Activated T-helper 1 cell treated with Interleukin-2 at 50 U/mL for 16 hours (primary cell): ENCODE results near the gene PNPLA2.

ENCODE experiments used
- DNase-seq: peaks from one replicate; pipeline ENCODE4 v3.0.0-alpha.2; 2020; ENCODE audit warnings: low read depth

PNPLA2 gene

DNA sequence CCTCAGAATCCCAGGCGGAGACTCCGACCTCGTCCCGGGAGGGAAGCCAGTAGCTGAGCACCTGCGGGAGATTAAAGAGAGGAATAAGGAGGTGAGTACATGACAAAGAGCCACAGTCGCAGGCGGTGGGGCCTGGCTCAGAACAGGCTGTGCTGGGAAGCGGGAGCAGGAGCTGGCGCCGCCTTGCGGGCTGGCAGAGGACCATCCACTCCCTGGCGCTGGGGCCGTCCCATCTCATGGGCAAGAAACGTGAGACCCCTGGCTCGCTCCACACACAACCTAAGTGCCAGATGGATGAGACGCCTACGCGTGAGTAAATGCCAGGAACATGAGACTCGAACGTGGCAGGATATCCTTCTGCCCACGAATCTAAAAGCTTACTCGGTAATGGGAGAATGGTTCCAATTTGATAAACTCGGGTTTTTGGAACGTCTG is 35.1 kb upstream of the PNPLA2 start:
- DNase-seq: no peak

DNA sequence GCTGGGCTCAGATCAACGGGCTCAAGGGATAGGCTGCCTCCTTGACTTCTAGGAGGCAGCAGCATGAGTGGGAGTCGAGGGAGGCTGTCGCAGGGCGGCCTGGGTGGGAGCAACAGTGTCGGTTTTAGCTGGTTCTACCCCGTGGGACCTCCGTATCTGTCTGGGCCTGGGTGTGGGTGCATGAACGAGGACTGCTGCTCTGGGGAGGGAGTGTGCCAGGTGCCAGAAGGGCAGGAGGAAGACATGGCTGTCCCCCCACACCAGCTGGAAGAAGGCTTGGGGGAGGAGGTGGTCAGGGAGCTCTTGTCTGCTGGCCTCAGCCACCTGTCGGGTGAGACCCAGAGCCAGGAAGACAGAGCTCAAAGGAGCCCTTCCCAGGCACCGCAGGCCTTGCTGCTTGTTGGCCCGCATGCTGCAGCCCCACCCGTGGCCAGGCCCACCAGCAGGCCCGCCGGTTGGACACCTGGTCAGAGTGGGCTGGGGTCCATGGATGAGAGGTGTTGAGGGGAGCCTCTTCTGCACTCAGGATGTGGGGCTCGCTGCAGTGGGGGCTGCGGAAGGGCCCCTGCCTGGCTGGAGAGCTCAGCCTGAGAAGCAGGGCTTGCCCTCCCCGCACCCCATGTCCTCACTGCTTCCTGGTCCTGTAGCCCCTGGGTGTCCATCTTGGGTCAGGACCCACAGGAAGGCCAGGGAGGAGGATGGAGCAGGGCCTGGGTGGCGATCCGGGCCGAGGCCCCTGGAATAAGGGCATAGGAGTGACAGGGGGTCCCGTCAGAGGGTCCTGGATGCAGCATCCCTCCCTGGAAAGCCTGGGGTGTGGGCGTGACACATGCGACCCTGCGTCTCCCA is 32.3 kb upstream of the PNPLA2 start:
- no peak for DNase-seq

DNA sequence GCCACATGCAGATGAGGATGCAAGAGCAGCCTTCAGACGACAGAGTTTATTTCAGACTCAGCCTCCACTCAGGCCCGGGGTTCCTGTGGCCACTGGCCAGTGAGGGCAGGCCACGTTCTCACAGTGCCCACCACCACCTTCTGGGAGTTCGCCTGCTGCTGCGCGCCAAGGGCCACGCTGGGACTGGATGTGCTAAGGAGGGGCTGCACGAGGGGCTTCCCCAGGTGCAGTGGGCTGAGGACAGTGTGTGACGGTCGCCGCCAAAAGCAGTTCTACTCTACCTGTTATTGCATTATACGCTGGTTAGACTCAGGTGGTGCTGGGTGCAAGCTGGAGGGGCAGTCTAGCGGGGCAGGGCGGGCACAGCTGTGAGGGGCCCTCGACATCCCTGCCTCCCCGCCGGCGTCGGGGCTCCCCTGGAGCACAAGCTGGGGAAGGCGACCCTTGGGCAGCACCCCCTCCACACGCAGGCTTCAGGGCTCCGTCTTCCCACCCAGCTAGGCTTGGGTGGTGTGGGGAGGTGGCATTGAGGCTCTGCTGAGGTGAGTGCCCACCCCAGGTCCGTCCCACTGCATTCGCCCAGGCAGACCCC is 31.5 kb upstream of the PNPLA2 start:
- no peak for DNase-seq

DNA sequence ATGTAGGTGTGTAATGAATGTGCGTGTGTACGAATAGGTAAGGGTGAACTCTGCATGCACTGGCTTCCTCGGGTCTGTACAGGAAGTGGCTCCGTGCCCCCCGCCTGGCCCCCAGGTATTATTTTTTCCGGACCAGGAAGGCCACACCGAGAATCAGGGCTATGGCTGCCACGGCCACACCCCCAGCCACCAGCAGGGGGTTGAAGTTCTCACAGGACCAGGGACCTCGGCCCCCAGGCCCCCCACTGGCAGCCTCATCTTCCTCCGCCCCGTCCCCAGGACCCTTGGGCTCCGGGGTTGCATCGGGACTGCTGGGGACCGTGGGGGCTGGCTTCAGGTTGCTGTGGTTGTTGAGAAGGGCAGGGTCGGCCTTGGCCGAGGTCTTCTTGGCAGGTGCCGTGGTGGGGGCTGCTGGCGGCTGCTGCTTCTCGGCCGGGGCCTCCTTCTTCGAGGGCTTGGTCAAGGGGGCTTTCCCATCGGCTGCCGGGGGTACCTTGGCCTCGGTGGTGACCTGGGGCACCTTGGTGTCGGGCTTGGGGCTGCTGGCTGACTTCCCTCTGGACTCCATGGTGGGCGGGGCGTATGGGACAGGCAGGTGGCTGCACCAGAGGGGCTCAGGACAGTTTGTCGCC is 30.6 kb upstream of the PNPLA2 start:
- DNase-seq: no peak

DNA sequence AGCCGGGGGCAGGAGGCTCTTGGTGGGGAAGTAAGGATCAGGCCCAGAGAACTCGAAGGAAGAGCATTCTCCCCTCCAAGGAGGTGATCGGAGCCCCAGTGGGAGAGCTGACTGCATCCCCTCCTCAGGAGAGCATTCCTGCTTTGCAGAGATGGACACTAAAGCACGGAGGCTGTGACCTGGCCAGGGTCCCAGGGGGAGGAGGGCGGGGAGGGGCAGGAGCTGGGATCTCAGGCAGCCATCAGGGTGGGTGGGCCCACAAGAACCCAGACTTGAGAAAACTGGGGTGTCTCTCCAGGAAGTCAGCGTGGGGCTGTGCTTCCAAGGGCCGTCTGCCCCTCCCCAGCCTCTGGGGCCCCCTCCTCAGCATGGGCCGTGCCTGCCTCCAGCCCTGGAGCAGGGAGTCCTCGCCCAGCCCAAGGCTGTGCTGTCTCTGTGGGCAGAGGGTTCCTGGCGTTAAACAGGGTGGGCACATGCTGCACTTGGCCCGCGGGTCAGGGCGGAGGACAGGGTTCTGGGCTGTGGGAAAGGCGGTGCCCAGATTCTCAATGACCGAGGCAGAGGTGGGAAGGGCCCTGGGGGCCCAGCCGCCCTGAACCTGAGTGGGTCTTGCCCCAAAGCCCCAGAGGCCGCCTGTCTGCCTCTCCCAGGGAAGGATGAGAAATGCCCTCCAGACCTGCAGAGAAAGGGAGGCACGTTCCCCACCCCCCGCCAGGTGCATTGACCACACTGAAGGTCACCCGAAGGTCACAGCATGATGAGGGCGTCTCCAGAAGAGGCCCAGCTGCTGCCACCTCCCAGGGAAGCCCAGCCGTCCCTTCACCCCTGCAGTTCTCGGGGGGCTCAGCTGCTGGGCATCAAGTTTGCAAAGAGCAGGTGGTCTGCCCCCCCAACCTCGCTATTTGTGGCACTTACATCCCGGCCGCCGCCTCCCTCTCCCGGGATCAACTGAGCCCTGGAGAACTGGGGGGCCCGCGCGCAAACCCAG is 29.5 kb upstream of the PNPLA2 start:
- DNase-seq: no peak

DNA sequence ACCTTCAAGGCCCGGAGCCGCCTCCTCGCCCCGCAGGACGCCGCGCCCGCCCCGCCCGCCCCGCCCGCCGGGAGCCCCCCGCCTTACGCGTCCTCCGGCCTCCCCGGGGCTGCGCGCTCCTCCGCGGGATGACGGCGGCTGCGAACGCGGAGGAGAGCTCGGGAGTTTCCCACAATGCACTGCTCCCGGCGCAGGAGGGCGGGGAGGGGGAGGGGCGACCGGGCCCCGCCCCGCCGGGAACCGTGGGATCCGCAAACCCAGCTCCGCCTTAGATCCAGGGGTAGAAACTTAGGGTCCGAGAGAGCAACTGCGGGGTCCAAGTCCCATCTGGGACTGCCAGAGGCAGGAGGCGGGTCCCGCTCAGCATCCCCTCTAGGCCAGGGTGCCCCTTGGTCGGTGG is 28.8 kb upstream of the PNPLA2 start, which contains the start of gene CEND1:
Gene CEND1, minus strand, starts transcription at position 148 of the 400 bp plus-strand sequence. CDS start 1,514 bp downstream, outside the sequence.
- no peak for DNase-seq

DNA sequence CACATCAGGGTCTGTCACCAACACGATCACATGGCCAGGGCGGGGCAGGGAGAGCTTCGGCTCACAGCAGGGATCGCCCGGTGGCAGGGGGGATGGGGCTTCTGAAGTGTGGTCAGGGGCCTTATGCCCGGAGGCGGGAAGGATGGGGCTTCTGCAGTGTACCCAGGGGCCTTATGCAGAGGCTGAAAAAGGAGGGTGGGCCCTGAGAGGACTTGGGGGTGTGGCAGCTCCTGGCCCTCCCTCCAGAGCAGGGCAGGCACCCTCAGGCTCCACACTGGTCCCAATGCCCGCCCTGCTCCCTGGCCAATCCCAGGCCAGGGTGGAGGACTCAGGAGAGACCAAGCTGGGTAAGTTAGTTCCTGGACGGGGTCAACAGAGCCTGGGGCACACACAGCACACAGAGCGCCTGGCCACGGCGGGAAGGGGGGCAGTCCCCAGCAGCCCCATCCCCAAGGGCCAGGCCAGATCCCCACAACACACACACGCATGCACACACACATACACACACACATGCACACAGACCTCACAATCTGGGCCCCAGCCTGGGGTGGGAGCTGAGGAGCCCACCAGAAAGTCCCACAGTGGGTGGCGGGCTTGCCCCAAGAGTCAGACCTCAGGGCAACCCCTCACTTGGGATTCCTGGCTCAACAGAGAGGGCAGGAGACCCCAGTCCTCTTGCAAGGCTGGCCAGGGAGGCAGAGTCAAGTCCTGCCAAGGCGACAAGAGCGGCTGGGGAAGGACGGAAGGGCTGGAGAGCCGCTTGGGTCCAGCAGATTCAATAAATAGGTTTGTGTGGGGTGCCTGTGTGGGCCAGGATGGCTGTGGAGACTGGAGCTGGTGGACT is 27.8 kb upstream of the PNPLA2 start:
- DNase-seq: no peak

DNA sequence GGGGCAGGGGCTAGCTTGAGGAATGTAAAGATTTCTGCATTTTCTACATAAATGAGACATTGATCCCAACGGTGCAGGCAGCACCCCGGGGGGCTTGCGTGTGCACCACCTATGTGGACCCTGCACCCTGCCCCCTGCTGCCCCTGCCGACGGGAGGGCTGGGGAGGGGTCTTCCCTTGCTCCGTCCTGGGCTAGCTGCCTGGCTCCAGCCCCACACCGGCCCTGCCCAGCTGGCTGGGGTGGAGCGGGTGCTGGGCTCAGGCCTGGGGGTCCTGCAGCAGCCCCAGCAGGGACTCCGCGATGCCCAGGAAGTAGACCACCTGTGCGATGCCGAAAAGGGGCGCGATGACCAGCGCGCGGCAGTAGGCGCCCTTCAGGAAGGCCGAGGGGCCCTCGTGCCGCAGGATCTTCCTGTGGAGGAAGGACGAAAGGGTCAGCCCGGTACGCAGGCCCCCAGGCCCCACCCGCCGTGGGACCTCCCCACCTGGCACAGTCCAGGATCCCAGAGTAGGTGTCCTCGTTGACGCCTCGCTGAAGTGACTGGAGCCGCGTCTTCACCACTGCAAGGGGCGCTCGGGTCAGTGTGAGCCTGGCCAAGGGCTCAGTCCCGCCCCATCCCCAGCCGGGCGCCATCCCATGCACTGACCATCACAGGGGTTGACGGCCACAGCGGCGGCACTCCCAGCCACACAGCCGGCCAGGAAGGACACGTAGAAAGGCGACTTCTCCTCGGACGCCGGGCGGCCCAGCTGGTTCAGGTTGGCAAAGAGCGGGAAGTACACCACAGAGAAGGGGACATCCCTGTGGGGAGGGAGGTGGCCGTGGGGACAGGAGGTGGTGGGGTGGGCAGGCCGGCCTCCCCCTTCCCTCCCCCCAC is 26.8 kb upstream of the PNPLA2 start:
- no peak for DNase-seq

DNA sequence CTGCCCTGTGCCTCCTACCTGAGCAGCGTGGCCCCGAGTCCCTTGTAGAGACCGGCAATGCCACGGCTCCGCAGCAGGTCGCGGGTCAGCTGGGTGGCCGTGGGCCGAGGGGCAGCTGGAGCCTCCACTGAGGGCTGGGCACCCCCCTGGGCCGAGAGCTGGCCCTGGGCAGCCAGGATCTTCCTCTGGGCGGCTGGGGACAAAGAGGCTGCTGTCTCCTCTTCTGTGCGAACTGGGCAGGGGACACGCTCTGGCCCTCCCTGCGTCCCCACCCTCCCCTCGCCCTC is 26.2 kb upstream of the PNPLA2 start:
- DNase-seq: no peak

DNA sequence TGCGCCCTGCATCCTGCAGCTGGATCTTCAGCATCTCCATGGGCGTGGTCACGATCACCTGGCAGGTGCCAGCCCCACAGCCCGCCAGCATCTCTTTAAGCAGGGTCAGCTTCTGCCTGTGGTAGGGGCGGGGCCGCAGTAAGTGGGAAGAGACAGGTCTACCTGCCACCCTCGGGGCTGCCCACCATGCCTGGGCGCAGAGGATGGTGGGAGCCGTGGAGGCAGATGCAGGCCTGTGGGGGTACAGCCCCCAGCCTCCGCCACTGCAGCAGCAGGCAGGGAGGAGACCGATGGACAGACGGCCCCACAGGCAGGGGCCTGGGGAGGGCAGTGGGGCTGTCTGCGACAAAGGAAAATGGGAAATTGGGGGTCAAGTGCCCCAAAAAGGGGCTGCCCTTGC is 25.8 kb upstream of the PNPLA2 start:
- no peak for DNase-seq

DNA sequence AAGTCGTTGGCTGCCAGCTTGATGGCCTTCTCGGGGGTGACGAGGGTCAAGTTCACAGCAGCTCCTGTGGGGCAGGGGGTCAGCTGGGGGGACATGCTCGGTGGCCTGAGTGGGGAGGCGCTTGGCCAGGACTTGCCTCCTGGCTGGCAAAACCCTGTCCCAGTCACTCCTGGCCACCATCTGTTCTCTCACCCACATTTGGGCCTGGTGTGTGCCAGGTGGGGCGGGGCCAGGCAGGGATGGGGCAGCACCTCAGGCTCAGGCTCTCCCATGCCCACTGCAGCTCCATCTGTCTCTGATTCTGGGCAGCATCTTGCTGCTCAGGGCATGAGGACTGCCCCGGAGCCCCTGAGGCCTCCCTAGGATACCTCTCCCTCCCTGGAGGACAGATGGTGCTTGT is 25.2 kb upstream of the PNPLA2 start:
- no peak for DNase-seq

DNA sequence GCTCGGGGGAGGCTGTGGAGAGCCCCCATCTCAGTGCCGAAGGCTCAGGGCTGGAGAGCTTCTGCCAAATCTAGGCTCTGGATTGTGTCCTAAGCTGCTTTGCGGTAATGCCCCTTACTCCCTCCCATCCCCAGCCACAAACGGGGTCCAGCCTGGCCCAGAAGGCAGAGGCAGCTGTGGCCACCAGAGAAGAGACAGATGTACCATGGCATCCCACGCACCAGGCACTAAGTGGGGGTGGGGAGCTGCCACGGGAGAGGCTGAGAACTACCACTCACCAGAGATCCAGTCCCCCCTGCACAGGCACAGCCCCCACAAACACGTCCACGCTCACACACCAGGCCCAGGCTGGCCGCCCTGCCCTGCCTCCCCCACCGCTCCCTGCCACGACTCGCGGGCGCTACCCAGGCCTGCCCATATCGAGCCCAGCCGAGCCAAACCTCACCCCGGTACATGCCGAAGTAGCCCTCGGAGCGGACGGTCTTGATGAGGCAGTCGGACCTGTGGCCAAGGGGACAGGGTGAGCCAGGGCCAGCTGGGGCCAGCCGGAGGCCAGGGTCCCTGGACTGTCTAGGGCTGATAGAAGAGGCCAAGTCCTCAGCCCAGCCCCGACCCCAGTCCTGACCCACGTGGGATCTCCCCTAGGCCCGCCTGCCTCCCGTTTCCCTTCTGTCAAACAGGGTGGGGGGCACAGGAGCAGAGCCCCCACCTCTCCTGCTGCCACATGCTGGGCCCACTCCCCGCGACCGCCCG is 24.5 kb upstream of the PNPLA2 start:
- DNase-seq: no peak

DNA sequence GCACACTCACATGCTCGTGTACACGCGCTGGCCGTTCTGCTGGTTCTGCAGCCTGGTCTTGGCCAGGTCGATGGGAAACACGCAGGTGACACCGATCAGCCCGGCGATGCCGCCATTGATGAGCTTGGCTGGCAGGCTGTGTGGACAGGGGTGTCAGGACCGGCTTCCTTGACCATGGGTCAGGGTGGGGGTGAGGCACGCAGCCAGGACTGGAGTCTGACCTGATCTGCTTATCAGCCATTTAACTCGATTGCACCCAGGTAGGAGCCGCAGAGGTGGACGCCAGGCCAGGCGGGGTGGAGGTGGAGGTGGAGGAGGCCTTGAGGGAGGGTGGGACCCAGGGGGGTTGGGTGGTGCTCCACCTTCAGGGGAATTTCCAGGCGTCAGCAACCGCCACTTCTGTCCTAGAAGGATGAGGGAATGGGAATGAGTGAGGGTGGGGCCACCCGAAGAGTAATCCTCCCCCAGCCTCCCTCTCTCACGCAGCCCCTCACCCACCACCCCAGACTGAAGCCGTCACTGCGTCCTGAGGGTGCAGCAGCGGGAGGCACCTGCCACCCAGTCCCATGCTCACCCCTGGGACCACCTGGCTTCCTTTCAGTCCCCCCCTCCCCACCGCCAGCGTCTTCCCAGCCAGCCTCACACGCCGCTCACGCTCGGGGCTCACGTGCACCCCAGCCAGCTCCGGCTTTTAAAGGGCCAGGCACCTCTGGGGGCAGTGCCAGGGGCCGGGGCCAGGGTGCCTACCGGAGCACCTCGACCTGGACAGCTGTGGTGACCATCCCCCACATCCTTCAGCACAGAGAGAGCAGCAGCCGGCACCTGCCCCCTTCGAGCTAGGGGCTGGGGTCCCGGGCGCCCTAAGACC is 23.7 kb upstream of the PNPLA2 start:
- DNase-seq: no peak

DNA sequence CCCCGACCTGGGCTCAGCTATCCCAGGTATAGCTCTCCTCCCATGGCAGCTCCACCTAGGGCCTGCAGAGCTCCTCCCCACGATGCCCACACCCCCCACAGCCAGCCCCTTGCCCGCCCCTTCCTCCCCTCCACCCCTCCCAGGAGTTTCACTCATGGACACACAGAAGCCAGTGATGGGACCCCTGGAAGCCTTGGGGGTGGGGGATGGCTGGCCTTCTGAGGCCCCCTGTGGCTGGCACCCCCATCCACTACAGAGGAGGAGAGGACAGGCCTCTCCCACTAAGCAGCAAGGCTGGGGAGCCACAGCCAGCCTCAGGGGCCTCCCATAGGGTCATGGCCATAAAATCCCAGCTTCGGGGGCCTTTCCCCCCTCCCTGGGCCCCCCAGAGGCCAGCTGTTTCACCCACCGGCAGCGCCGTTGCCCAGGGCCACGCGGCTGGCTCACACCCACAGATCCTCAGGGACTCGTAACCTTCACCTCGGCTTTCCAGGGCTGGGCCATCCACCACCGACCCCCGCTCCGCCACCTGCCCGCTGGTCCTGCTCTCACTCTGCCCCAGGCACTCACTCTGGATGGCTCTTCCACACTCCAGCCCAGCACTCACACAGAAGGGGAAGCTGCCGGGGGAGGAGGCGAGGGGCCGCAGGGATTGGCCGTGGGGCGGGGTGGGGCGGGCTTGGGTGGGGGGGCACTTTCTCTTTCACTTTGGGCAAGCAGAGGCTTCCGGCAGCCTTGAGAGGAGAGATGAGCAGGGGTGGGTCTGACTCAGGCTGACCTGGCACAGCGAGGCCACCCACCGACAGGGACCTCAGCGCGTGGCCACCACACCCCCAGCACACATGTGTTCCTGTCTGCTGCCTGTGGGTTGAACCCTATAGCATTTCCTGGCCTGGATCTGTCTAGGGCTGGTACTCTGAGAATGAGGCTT is 22.8 kb upstream of the PNPLA2 start:
- DNase-seq: peak; percentile 64

DNA sequence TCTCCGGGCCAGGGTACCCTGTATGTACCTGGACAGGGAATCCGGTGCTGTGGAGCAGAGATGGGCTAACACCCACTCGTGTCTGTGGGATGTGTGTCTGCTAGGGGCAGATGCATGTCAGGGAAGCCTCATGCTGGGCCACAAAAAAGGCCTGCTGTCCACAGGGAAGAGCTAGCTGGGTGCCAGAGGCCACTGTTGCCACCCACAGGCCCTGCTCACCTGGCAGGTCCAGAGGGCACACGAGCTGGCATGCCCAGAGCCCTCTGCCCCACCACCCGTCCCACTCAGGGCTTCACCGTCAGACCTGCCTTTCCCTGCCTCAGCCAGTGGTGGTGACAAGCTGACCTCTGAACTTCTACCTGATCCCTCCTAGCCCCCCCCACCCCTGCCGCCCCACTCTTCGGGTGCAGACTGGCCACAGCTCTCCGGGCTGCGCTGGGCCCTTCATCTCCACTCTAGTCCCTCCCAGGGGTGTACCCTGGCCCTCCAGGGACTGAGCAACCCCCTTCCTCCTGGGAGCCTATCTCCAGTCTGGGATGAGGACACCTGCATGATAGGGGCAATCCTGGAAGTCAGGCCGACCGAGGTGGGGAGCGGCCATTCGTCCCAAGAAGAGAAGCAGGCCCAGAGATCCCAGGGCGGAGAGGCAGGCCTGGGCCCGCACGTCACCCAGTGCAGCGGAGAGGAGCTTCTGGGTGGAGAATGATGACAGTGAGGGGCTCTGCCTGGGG is 22.0 kb upstream of the PNPLA2 start:
- no peak for DNase-seq

DNA sequence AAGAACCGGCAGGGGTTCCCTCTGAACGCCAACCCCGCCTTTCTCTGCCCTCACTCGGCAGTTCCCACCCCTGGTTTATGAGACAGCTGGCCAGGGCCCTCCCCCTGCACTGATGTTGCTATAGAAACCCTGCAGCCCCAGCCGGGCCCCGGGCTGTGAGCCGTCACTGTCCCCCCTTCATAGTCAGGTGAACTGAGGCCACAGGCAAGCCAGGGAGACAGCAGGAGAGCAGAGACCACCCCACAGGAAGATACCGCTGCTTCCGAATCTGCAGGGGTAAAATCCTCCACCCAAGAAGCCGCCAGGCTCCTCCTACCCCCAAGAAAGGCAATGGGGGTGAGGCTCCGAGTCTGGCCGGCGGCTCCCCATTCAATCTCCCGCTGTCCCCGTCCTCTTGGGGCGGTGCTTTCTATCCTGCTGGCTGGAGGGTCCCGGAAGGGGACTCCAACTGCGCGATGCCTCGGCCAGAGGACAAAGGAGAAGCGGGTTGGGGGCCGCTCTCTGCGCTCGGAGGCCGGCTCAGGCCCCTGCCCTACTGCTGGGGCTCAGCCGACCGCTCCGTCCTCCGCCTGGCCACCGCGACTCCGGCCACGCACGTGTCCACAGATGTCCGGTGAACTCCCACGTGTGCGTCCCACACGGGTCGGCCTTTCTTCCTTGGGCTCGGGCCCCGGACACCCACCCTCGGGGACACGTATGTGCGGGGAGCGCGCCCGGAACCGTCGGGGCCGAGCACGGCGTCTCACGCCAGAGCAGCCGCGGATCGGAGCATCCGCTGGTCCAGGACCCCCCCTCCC is 21.2 kb upstream of the PNPLA2 start:
- DNase-seq: peak; percentile 52
